HG03175 (cell line): ENCODE data around the gene TMPRSS9.

Source experiments
- ATAC-seq: cut with Tn5 transposase; IDR thresholded peaks from one replicate; pipeline ENCODE4 v1.9.1; 2021; ENCODE audit warnings: mild to moderate bottlenecking, moderate library complexity; ENCODE audit not compliant: unreplicated experiment

TMPRSS9 gene

DNA sequence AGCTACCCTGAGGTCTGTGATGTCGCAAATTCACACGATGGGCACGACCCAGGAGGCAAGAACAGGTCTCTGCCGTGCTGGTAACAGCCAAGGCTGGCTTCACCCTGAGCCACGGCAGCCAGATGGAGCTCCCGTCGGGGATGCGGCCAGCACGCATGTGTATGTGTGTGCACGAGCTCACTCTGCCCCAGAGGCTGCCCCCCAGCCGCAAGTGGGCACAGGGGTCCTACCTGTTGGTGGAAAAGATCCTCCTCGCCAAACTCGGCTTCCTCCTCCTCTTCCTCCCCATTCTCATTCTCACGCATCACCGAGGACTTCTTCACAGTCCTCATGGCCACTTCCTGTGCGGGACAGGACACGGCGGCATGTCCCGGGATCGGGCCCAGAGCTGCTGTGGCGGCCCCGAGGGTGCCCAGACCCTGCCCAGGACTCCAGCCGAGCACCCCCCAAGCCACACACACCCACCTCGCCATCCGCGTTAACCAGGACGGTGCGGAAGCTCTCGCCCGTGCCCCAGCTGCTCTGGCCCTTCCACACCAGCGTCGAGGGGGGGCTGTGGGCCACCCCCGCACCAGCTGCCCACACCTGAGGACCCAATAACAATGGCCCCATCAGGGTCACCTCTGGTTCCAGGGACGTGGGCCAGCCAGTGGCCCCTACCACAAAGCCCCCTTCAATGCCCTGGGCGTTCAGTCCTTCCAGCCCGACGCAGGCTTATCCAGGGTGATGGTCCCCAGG, 71.4 kb downstream of the TMPRSS9 start:
- ATAC-seq = no peak

DNA sequence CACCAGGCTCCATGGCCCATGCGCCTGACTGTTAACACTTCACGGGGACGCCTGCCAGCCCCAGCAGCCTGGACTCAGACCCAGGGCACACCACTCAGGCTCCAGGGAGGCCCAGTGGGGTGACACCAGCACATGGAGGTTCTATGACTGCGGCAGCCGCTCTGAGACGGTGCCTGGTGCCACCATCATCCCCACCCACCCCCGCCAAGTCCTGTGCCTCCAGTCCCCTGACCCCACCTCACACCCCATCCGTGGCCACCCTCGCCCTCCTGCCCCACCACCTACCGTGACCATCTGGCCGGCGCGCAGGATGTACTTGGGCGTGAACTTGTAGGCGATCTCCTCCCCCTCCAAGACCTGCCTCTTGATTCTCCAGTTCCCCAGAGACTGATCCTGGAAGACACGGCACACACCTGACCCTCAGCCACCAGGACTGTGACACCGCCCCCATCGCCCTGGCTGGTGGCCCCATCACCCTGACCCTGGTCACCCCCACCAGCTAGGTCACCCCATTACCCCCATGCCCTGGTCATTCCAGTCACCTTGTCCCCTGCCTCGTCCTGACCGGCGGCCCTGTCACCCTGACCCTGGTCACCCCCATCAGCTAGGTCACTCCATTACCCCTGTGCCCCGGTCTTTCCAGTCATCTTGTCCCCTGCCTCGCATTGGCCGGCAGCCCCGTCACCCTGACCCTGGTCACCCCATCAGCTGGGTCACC, 72.2 kb downstream of the TMPRSS9 start:
- ATAC-seq = no peak

DNA sequence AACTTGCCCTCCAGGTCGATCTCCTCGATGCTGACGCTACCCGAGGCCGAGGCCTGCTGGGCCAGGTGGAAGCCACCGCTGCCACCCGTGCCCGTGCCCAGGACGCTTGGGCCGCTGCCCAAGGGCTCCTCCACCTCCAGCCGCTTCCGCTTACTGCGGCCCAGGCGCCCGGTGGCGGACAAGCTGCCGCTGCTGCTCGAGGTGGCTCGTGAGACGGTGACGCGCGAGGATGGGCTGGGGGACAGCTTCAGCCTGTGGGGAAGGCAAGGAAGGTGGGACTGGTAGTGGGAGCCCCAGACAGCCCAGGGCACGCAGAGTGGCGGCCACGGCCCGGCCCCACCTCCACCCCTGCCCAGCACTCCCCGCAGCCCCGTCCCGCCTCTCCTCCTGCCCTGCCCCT, 73.8 kb downstream of the TMPRSS9 start:
- no peak for ATAC-seq

- no peak for ATAC-seq
Observed at GRCh38 chr19:2434267-2434666, 74.2 kb downstream of the TMPRSS9 start.

GRCh38 chr19:2434721-2435265, 74.7 kb downstream of the TMPRSS9 start:
- ATAC-seq = no peak

DNA sequence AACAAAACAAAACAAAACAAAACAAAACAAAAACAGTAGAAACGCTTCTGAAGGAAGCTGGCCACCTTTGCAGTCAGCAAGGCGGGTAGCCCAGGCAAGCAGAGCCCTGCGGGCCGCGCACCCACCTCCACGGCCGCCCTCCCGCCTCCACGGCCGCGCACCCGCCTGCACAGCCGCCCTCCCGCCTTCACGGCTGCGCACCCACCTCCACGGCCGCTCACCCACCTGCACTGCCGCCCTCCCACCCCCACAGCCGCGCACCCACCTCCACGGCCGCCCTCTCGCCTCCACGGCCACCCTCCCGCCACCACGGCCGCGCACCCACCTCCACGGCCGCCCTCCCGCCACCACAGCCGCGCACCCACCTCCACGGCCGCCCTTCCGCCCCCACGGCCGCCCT, 76.3 kb downstream of the TMPRSS9 start:
- ATAC-seq = no peak

DNA sequence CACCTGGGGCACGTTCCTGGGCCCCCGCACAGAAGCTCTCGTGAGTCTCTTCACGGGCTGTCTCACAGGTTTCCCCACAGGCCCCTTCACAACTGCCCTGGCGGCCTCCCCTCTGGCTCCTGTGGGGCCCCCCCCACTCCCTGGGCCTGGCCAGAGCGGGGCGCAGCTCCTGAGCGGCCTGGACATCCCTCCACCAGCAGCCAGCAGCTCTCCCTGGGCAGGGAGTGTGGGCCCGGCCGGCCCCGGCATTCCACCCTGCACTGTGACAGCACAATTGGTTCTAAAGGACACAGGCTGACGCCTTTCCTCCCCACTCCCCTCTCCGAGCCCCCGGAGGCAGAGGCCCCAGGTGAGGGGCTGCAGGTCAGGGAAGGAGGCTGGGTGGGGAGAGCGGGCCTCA, 76.9 kb downstream of the TMPRSS9 start:
- no peak for ATAC-seq

DNA sequence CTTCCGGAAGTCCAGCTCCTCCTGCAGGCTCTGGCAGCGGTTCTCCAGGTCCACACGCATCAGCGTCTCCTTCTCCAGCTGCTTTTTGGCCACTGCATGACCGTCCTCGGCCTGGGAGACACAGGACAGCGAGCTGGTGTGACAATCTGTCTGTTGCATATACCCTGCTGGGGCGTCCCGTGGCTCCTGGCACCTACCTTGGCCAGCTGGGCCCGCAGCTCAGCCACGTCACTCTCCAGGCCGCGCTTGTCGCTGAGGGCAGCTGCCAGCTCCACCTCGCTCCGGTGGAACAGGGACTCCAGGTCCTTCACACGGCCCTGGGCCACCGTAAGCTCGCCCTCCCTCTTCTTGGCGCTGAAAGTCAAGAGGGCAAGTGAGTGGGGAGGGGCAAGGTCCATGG, 78.1 kb downstream of the TMPRSS9 start:
- no peak for ATAC-seq

- no peak for ATAC-seq
Observed at GRCh38 chr19:2440515-2440914, 80.5 kb downstream of the TMPRSS9 start.

- ATAC-seq = no peak
Observed at GRCh38 chr19:2441096-2441752, 81.2 kb downstream of the TMPRSS9 start.

DNA sequence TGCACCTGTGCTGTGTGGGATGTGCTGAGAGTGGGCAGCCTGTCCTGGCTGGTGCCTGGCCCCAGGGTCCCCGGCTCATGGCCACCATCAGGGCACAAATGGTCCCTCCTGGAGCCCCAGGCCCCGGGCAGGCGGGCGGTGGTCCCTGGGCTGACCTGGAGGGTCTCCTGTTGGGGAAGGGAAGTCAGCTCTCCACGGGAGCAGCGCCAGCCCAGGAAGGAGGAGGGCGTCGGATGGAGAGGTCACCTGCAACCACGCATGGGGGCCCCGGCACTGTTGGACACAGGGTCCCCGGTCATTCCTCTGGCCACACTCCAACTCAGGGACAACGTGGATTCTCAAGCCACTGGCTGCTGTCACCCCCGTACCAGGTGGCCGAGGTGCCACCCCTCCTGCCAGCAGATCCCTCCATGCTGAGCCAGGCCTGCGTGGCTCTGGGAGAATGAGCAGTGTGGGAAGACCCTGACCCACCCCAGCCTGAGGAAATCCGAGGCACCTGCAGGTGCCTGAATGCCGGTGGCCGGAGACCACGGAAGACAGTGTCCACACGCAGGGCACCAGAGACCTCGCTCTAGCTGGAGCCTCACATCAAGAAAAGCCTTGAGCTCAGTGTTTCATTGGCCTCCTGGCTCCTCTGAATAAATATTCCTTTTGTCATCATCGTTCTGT, 83.2 kb downstream of the TMPRSS9 start:
- no peak for ATAC-seq

DNA sequence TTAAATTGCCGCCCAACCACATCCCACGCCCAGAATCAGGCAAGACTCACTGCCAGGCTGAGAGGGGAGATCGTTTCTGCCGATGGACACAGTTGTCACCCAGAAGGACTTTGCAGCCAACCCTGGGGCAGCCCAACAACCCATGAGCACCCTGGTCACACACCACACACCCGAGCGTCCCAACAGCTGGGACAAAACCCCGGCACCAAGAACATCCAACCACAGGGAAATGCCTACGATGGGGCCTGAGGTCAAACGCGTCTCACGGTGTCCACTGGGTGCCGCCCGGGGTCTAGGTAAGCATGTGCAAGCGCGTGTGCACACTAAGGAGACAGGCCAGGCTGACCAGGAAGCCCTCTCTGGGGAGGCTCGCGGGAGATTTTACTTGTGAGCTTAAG, 83.7 kb downstream of the TMPRSS9 start:
- ATAC-seq = no peak

DNA sequence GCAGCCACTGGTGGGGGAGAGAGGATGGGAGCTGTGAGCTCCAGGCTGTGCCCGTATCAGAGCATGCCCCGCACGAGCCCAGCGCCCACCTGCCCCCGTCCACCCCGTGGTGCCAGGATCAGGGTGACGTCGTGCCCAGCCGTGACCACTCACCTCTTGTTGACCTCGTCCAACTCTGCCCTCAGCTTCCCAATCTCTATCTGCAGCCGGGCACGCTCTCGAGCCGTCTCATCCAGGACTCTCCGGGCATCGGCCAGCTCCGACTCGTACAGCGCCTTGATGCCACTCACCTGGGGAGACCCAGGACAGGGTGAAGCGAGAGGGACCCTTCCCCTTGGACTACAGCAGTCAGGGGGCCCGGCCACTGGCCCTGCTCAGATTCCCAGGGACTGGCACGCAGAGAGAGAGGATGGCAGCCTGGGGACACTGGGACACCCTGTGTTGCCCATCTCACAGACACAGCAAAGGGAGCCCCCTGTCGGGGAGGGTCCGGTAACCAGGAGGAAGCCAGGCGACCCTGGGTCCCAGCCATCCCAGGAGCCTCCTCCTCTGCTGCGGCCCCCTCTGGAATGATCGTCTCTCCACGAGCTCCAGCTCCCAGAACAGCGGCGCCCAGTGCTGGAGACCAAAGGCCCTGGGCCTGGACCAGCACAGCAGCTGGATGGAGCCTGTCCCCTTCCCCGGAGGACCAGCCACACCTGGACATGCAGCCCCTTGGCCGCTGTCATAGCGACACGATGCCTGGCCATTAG, 84.4 kb downstream of the TMPRSS9 start:
- ATAC-seq = no peak

GRCh38 chr19:2446381-2446780, 86.3 kb downstream of the TMPRSS9 start:
- no peak for ATAC-seq

DNA sequence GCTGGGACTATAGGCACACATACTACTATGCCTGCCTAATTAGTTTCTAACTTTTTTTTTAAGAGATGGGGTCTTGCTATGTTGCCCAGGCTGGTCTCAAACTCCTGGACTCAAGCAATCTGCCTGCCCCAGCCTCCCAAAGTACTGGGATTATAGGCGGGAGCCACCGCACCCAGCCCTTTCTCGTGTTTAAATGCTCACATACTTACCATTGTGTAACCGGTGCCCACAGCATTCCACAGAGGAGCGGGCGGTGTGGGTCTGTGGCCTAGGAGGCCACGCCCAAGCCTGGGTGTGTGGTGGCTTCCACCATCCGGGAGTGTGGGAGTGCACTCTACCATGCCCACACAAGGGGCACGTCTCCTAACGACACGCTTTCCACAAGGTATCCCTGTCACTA, 89.0 kb downstream of the TMPRSS9 start:
- no peak for ATAC-seq

DNA sequence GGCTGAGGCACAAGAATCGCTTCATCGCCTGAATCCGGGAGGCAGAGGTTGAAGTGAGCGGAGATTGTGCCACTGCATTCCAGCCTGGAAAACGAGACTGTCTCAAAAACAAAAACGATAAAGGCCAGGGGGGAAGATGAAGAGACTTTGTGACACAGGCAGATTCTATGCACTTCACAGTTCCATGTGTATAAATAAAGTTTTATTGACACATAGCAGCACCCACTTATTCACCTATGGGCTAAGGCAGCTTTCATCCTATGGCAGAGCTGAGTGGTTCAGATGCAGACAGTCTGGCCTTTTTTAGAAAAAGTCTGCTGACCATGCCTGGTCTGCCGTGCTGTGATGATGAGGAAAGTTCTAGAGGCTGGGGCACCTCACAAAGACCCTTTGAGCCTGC, 91.1 kb downstream of the TMPRSS9 start:
- ATAC-seq = no peak

DNA sequence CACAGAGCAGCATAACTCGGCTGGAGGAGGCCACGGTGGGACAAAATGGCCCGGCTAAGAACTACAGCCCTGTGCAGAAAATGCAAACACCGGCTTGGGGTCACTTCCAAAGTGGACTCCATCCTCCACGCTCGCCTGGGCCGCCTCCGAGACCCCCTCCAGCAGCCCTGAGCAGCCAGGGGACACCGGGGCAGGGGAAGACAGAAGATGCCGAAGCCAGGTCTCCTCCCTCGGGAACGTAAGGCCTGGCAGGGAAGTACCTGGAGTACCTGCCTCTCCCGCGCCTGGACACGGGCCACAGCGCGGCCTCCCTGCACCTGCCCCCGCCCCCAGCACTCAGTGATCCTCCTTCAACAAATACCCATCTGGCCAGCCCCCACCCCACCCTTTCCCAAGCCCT, 91.7 kb downstream of the TMPRSS9 start:
- ATAC-seq = no peak

DNA sequence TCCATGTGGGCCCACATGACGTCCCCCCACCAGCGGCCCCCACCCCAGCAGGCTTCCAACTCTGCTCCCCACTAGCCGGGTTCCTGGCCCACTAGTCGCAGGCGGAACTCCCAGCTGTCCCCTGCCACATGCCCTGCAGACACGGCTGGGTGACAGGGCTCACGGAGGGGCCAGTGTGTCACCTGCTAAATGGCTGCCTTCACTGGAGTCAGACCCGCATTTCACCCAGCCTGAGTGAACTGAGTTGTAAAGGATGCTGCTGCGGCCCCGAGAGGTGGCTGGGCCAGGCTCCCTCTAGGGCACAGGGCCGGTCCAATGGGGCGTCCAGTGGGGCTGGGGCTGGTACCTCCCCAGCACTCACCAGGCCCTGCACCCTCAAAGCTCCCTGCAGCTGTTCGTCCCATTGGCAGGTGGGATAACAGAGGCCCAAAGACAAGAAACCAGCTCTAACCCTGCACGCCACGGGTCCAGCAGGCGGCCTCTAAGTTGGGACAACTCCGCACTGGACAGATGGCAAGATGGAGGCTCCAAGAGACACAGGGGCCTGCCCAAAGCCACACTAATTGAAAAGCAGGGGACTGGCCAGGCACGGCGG, 93.5 kb downstream of the TMPRSS9 start:
- ATAC-seq = no peak

DNA sequence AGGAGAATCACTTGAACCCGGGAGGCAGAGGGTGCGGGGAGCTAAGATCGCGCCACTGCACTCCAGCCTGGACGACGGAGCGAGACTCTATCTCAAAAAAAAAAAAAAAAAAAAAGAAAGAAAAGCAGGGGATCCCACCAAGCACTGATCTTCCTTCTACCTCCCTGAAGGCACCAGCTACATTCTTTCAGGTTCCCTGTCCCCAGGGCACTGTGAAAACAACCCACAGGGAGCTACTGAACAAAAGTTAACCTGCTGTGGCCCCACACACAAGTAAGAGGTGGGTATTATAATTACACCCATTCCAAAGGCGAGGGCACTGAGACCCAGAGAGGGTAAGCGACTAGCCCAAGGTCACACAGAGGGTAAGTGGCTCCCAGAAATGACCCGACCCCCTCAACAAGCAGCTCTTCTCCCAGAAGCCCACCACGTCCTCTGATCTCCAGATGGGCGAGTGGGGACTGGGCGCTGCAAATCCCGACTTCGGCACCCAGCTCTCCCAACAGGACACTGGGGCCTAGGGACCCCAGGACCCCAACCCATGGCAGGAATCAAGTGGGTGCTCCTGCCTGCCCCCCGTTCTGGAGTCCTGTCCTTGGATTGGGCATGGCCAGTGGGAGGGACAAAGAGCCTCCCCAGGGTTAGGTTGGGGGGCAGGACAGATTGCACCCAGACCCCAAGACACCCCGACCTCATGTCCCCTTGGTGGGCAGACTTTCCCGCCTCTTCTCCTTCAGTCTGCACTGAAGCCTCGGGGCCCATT, 94.3 kb downstream of the TMPRSS9 start:
- no peak for ATAC-seq
